Cardiac fibroblast (primary cell): ENCODE results near the gene UBXN1.

Experiments
- DNase-seq, 2 donors: peaks; one replicate each; pipeline versions ENCODE4 v3.0.0 to v3.0.0-alpha.2; 2010; ENCODE audit warnings: low read depth in 2 of 2
- H3K4me3 ChIP-seq, 2 donors: replicated peaks in 1 of 2; 1 replicate in 1 of 2; 2 replicates in 1 of 2; pipeline ENCODE4 v1.5.1; 2011; ENCODE audit warnings: low read depth in 2 of 2, low read length in 2 of 2, mild to moderate bottlenecking in 2 of 2, moderate library complexity in 1 of 2
- TF ChIP-seq, protein P1 (sequence below): IDR thresholded peaks from one replicate; pipeline ENCODE4 v1.5.1; 2011; ENCODE audit warnings: low read depth, mild to moderate bottlenecking, low read length, inconsistent platforms

UBXN1 gene

DNA sequence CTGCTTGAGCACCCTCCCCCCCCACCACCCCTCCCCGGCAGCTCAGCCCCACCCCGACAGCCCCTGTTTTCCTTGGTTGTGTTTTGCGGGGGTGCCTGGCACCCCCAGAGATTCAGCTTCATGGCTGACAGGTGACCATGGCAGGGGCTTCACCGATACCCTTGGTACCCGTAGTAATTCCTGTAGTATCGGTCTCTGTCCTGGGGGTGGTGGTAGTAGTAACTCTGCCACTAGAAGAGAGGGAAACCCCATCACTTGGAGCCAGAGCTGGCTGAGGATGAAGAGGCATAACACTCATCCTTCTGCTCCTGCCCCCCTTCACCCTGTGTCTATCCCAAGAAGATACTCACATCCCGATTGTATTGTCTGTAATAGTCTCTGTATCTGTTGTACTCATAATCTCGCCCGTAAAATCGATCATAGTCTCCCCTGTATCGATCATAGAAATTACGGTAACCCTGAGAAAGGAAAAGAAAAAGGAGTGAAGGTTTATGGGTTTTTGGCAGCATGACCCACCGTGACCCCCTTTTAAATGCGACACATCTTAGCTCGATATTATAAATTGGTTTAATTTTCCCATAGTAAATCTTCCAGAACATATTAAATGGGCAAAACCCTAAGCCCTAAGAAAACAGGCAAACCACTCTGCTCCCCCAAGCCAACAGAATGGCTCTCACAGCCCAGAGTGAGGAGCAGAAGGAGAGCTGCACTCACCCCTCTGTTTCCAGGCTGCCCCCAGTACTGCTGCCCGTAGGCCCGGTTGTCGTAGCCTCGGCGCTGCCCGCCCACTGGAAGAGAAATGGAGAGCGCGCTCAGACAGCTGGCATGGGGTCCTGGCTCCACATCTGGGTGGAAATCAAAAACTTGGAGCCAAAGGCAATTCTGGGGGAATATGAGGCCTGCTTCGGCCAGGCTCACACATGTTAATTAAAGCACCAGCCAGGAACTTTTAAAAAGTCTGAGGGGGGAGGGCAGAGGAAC is 36.6 kb upstream of the UBXN1 start:
- no peak overlapping the region for H3K4me3 ChIP-seq
- no peak for DNase-seq
- TF ChIP-seq, protein P1, sequence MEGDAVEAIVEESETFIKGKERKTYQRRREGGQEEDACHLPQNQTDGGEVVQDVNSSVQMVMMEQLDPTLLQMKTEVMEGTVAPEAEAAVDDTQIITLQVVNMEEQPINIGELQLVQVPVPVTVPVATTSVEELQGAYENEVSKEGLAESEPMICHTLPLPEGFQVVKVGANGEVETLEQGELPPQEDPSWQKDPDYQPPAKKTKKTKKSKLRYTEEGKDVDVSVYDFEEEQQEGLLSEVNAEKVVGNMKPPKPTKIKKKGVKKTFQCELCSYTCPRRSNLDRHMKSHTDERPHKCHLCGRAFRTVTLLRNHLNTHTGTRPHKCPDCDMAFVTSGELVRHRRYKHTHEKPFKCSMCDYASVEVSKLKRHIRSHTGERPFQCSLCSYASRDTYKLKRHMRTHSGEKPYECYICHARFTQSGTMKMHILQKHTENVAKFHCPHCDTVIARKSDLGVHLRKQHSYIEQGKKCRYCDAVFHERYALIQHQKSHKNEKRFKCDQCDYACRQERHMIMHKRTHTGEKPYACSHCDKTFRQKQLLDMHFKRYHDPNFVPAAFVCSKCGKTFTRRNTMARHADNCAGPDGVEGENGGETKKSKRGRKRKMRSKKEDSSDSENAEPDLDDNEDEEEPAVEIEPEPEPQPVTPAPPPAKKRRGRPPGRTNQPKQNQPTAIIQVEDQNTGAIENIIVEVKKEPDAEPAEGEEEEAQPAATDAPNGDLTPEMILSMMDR, result no peak

DNA sequence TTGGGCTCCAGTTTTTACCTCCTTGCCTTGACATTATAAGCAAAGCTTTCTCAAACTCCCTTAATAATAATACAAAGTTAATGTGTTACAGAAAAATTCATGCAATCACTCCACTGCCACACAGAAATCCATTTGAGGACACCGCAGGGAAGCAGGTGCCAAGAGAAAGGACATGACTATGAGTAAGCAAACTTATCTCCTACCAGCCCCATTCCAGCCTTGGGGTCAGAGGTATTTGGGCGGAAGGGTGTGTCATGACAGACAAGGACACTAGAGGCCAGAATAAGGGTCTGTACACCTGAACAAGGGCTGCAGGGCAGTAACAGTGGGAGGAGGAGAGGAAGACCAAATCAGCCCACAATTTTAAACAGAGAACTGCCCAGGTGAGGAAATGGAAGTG is 34.5 kb upstream of the UBXN1 start:
- no peak overlapping the region for H3K4me3 ChIP-seq
- TF ChIP-seq, protein P1, result no peak
- DNase-seq, result no peak

DNA sequence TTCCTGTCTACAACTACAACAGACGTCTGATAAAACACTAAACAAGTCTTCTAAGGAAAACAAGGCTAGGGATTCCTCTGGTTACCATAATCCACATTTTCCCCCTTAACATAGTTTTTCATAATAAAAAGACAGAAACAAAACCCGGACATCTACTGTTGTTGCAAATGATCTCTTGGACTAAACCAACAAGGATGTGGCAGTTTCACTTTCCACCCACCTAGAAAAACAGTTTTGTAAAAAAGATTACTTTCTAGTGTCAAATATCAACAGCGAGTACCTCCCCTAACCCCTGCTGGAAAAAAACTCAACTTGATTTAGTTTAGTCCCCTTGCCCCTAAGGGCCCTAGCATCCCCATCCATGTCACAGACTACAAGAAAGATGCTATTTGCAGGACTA is 34.0 kb upstream of the UBXN1 start:
- H3K4me3 ChIP-seq, result no peak overlapping the region
- DNase-seq, result no peak
- TF ChIP-seq, protein P1, result no peak

DNA sequence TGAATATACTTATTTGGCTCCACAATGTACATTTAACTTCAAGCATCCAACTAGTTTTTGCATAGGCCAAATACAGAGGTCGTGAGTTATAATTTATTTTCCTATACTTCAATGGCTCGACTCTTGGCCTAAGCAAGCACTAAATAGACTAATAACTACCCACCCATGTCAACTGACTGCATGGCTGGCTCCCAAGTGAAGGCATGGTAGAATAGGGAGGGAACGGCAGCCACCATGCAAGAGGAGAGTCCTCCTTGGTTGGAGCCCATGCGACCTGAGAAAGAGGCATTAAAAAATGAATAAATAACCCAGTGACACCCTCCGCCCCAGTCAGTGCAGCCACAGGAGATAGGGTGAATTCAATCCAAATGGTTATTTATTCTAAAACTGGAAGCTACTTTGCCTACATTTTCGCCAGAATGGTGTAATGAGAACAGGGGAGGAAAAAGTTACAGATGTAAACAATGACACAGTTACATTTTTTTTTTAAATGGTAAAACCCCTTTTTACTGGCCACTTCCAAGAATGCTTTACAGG is 33.5 kb upstream of the UBXN1 start:
- H3K4me3 ChIP-seq, result no peak overlapping the region
- no peak for DNase-seq
- TF ChIP-seq, protein P1, result no peak

DNA sequence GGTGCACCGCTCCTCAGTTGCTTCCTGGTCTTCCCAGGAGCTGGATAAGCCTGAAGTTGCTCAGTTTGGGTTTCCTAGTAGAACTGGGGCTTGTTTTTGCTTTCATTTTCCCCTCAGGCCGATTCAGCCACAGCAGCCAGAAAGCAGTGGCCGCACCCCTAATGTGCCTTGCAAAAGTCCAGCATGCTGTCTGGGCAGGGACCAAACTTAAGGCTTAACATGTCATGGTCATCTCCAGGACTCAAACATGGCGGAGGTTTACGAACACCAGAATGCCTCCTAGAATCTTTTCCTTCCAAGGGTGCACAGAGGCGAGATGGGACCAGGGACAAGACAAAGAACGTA is 31.1 kb upstream of the UBXN1 start:
- TF ChIP-seq, protein P1, result no peak
- DNase-seq, result peak; percentile 46 to 48
- H3K4me3 ChIP-seq, result peak overlapping the region; percentile 37 to 47

DNA sequence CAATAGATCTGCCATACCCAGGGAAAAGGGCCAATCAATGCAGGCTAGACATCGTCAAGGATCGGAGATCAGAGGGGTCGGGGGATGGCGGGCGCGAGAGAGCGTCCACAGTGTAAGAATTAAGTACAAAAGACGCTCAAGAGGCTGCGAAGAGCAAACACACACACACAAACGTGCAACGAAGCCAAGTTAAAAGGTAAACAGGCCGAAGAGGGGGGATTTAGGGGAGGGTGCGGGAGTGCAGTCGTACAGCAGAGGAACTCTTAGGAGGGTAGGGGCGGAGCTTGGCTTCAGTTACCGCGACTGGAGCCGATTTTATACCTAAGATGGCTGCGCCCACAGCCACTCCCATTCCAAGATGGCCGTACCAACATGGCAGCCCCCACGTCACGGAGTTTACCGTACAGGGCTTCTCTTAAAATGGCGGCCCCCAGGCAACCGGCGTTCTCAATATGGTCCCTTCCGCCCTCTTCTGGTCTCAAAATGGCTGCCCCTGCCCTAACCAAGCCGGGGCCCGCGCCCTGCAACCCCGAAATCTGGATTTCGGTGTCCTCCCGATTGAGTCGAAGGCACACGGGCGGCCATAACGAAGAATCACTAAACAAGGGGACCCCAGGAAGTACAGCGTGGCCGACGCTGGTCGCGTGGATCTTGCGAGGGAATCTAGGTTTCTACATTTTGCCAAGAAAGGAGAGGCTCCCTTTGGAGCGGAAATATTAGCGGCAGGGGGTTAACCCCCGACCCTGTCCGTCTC is 30.6 kb upstream of the UBXN1 start:
- H3K4me3 ChIP-seq, result peak overlapping the region; percentile 50 to 51
- DNase-seq, result peak; percentile 99
- TF ChIP-seq, protein P1, result no peak
